Astrocyte of the hippocampus (primary cell): Measurements from ENCODE around the gene PTPRF.
"Not testable (repeated sequence)": the region's sequence is repeated elsewhere in the genome, so short reads cannot be mapped to it uniquely, and the experiment has no call there.

Source experiments
- DNase-seq: peaks from one replicate; pipeline ENCODE4 v3.0.0; 2011; ENCODE audit warnings: low read depth, low spot score

Gene PTPRF

GRCh38 chr1:43537423-43538142 is 6.9 kb downstream of the PTPRF start:
- DNase-seq: no peak

GRCh38 chr1:43538143-43538487 is 7.4 kb downstream of the PTPRF start:
- no peak for DNase-seq

GRCh38 chr1:43538969-43539368 is 8.3 kb downstream of the PTPRF start:
- DNase-seq: no peak

GRCh38 chr1:43539726-43540434 is 9.2 kb downstream of the PTPRF start:
- no peak for DNase-seq

- DNase-seq: peak; percentile 47
Measured at GRCh38 chr1:43540653-43541071, 10.0 kb downstream of the PTPRF start.

- no peak for DNase-seq
Measured at GRCh38 chr1:43541141-43541540, 10.5 kb downstream of the PTPRF start.

- peak; percentile 71 for DNase-seq
Measured at GRCh38 chr1:43541721-43542401, 11.2 kb downstream of the PTPRF start.

- DNase-seq: no peak
Measured at GRCh38 chr1:43542527-43543458, 12.1 kb downstream of the PTPRF start.

- DNase-seq: no peak
Measured at GRCh38 chr1:43543567-43543966, 12.9 kb downstream of the PTPRF start.

- no peak for DNase-seq
Measured at GRCh38 chr1:43545339-43545694, 14.6 kb downstream of the PTPRF start.

GRCh38 chr1:43545695-43546387 is 15.2 kb downstream of the PTPRF start:
- DNase-seq: peak; percentile 79

- no peak for DNase-seq
Measured at GRCh38 chr1:43546388-43547100, 15.9 kb downstream of the PTPRF start.

GRCh38 chr1:43547538-43548072 is 16.9 kb downstream of the PTPRF start:
- no peak for DNase-seq

- no peak for DNase-seq
Measured at GRCh38 chr1:43548285-43549271, 17.9 kb downstream of the PTPRF start.

- DNase-seq: not testable (repeated sequence)
Measured at GRCh38 chr1:43549394-43549793, 18.7 kb downstream of the PTPRF start.

- no peak for DNase-seq
Measured at GRCh38 chr1:43549921-43550597, 19.4 kb downstream of the PTPRF start.

- DNase-seq: no peak
Measured at GRCh38 chr1:43550598-43551246, 20.0 kb downstream of the PTPRF start.

- DNase-seq: no peak
Measured at GRCh38 chr1:43551396-43551888, 20.8 kb downstream of the PTPRF start.
